NCI-H2081 treated with DMSO at 0.1 percent for 48 hours (cell line): ENCODE measurements around the gene MPV17L2.
"Not testable (repeated sequence)": the region's sequence is repeated elsewhere in the genome, so short reads cannot be mapped to it uniquely, and the experiment has no call there.

Experiments
- DNase-seq: peaks from one replicate; lab custom pipeline; 2025; lab: John Stamatoyannopoulos, UW

MPV17L2 gene

GRCh38 chr19:18192673-18193387, at the start of gene MPV17L2:
Gene MPV17L2, plus strand, starts transcription at chr19:18193218. Its CDS starts 64 bp downstream, at chr19:18193282.
- peak; percentile 99 for DNase-seq

GRCh38 chr19:18143902-18144301, 49.1 kb upstream of the MPV17L2 start:
- DNase-seq, result no peak

DNA sequence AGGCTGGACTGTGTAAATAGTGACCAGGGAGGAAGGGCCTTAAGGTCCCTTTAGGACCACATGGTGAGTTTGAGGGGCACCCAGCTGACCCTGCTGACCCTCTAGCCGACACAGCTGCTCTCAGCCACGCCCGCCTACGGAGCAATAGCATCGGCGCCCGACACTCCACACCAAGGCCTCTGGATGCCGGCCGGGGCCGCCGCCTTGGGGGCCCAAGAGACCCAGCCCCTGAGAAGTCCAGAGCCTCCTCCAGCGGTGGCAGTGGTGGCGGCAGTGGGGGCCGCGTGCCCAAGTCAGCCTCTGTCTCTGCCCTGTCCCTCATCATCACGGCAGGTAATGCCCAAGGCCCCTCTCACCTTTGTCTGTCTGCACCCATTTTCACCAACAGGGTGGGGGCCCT, 48.7 kb upstream of the MPV17L2 start:
- DNase-seq, result no peak

DNA sequence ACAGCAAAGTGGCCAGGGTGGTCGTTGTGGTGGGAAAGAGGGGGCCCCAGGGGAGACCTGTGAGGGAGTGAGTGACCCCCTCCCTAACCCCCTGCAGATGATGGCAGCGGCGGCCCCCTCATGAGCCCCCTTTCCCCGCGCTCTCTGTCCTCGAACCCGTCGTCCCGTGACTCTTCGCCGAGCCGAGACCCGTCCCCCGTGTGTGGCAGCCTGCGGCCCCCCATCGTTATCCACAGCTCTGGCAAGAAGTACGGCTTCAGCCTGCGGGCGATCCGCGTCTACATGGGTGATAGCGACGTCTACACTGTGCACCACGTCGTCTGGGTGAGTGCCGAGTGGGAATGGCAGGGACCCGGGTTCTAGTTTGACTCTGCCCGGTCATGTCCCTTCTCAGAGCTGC, 48.1 kb upstream of the MPV17L2 start:
- DNase-seq, result no peak

- no peak for DNase-seq
Measured at GRCh38 chr19:18145391-18145999, 47.5 kb upstream of the MPV17L2 start.

- DNase-seq, result no peak
Measured at GRCh38 chr19:18147396-18147795, 45.6 kb upstream of the MPV17L2 start.

DNA sequence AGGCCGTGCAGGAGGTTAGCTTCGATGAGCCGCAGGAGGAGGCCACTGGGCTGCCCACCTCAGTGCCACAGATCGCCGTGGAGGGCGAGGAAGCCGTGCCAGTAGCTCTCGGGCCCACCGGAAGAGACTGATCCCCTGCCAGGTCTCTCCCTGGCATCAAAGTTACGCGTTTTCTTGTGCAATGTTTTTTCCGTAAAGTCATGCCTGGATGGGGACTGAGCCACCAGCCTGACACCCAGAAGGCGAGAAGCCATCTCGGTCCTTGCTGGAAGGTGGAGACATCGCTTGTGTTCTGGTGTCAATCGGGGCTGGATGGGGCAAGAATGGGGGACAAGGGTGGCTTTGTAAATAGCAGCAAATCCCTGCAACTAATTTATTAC, 43.4 kb upstream of the MPV17L2 start:
- no peak for DNase-seq

DNA sequence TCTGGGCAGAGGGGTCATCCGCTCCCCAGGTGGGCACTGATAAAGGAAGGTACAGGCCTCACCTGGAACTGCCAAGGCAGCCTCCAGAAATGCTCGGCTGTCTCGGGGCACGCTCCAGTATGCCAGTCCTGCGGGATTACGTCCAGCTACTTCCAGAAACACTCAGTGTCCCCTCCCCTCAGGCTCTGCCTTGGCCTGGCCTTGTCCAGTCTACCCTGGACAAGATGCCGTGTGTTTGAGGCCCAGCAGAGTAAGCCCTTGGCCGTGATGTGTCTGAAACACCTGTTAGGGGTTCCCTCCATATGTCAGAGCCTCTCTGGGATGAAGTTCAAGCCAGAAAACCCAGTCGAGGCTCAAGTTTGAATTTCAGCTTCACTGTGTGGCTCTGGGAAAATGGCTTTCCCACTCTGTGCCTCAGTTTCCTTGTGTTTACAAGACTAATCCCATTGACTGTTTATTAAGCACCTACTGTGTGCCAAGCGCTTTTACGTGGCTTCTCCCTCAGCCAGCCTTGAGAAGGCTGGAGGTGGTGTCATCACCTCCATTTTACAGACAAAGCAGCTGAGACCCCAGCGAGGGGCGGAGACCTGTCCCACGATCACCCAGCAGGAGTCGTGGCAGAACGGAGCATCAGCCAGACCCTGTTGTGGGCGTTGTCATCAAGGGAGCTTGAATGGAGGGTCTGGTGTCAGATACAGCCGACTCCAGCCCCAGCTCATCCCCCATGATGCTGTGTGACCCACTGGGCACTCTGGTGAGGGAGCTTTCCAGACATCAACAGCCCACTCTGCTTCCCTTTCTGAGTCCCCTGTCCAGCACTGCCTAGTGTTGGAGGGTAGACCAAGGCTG, 42.0 kb upstream of the MPV17L2 start:
- no peak for DNase-seq

DNA sequence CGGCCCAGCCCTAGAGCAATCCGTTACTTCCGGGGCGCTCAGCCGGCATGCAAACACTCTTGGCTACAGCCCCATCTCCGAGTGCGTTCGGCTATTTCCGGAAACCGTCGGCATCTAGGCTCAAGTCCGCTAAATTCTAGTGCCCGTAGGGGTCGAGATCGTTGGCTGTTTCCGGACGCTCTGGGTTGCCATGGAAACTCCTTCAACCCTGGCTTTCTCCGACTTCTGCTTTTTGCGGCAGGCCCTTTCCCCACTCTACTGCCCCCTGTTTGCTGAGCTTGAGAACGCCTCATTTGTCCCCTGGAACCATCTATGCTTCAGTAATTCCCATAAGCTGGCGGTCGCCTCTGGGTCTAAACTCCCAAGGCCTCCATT, 40.6 kb upstream of the MPV17L2 start:
- DNase-seq, result peak; percentile 83

DNA sequence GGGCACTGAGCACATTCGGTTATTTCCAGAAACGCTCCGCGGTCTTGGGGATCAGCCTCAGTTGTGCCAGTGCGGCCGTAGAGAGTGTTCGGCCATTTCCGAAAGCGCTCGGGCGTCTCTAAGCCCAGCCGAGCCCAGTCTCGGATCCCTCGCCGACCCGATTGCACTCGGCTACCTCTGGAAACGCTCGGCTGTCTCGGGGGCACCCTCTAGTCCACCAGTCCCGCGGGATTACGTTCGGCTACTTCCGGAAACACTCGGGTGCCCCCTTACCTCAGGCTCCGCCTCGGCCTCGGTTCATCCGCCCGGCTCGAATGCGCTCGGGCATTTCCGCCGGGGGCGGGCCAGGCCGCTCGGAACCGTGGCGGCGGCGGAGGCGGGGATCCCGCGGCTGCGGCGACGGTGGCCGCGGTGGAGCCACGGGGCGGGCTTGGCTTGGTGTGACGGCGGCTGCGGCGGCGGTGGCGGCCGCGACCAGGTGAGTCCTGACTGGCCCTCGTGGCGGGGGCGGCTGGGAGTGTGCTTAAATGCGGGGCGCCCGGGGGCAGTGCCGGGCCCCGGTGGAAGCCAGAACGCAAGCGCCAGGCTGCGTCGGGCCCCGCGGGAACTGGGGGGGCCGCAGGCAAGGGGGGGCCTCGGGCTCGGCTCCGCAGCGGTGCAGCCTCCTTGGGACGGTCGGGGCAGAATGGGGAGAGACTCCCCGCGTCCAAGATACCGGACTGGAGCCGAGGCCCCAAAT, 40.0 kb upstream of the MPV17L2 start, which contains the start of gene PIK3R2:
Gene PIK3R2, plus strand, starts transcription at position 347 of the 739 bp plus-strand sequence. CDS start 2,717 bp downstream, outside the sequence.
- DNase-seq, result peak; percentile 96

- no peak for DNase-seq
Measured at GRCh38 chr19:18153556-18154134, 39.4 kb upstream of the MPV17L2 start.

DNA sequence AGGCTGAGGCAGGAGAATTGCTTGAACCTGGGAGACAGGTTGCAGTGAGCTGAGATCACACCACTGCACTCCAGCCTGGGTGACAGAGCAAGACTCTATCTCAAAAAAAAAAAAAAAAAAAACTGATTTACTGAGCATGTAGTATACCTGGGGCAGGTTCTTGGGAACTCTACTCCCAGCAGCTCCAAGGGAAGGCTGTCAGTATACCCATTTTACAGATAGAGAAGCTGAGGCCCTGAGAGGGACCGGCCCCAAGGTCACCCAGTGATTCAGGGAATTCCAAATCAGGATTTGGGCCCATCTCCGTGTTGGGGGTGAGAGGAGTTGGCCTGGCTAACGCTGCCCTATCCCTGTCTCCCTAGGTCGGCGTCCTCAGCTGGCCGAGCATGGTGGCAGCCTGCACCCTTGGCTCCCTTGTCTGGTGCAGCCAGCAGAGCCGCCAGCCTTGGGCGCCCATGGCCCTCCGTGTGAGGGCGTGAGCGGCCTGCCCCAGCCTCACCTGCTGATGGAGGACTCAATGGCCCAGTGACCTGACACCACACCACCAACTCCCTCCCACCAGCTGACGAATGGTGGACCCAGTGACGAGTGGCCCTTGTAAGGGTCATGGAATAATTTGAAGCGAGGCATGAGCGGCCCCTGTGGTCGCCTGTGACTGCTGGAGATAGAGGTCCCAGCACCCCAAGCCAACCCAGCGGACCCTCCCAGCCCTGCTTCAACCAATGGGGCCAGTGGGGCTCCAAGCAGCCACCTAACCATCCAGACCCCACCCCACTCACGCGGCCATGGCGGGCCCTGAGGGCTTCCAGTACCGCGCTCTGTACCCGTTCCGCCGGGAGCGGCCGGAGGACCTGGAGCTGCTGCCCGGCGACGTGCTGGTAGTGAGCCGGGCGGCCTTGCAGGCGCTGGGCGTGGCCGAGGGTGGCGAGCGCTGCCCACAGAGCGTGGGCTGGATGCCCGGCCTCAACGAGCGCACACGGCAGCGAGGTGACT, 37.6 kb upstream of the MPV17L2 start:
- no peak for DNase-seq

DNA sequence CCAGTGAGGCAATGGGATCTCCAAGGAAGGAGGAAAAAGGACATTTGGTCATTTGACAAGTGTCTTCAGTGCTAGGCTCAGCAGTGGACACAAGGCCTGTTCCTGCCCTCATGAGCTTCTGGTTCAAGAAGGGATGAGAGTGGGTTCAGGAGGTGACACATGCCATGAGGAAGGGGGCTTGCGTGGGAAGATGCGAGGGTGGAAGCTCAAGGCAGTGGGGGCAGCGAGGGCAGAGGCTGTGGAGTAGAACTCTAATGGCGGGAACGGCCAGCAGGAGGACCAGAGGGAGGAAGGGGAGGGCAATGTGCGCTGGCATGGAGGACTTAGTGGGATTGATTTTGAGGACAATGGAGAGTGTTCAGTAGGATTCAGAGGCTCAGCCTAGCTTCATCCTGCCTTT, 36.8 kb upstream of the MPV17L2 start:
- DNase-seq, result no peak

DNA sequence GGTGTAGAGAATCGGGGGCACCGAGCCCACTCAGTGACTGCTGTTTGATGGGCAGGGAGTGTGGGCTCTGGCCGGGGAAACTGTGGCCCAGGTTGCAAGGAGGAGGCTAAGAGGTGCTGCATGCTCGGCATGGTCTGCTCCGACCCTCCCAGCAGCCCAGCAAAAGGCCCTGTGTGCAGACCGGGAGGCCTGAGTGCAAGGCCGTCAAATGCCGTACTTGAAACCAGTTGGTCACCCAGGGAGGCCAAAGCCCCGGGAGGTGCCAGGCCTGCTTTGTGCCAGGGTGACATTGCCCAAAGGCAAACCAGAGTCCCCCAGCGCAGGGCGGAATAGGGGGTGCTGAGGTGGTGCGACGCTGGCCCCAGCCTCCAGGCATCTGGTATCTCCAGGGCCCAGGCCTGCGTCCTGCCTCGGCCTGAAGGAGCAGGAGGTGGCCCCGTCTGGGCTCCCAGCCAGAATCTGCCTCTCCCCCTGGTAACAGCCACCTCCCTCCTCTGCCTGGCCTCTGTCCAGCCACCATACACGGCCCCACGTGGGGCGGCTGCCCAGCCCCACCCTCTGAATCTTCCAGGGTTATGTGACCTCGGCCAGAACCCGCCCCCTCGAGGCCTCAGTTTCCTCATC, 36.1 kb upstream of the MPV17L2 start:
- peak; percentile 80 for DNase-seq

- DNase-seq, result peak; percentile 52
Measured at GRCh38 chr19:18157465-18158063, 35.5 kb upstream of the MPV17L2 start.

- no peak for DNase-seq
Measured at GRCh38 chr19:18158467-18158866, 34.6 kb upstream of the MPV17L2 start.

DNA sequence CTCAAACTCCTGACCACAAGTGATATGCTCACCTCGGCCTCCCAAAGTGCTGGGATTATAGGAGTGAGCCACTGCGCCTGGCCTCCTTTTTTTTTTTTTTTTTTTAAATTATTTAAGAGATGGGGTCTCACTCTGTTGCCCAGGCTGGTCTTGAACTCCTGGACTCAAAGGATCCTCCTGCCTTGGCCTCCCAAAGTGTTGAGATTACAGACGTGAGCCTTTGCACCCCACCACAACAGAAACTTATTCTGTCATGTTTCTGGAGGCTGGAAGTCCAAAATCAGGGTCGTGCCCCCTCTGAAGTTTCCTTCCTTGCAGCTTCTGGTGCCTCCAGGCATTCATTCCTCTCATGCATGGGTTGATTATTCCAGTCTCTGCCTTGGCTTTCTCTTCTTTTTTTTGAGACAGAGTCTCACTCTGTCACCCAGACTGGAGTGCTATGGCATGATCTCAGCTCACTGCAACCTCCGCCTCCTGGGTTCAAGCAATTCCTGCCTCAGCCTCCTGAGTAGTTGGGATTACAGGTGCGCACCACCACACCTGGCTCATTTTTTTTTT, 33.9 kb upstream of the MPV17L2 start:
- DNase-seq, result not testable (repeated sequence)

DNA sequence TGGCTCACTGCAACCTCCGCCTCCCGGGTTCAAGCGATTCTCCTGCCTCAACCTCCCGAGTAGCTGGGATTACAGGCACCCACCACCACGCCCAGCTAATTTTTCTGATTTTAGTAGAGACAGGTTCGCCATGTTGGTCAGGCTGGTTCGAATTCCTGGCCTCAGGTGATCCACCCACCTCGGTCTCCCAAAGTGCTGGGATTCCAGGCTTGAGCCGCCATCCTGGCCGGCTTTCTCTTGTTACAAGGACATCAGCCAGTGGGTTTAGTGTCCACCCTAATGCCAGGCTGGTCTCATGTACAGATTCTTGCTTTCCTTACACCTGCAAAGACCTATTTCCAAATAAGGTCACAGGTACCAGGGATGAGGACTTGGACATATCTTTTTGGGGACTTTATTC, 33.2 kb upstream of the MPV17L2 start:
- no peak for DNase-seq

DNA sequence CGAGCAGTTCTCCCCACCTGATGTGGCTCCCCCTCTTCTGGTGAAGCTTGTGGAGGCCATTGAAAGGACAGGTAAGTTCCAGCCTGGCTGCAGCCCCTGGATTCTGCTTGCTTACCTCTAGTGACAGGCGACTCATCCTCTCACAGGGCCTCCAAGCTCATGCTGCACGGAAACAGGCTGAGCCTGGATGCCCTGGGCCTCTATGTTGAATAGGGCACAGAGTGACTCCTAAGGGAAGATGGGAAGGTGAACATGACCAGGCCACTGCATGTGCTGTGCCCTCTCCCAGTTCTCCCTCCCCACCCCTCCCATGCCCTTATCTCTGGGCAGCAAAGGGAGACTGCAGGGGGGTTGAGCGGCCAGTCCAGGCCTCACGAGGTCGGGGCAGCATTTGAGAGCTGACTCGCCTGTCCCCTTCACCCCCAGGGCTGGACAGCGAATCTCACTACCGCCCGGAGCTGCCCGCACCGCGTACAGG, 32.5 kb upstream of the MPV17L2 start:
- DNase-seq, result no peak
